HT1080 (cell line): Measurements from ENCODE around the gene PEX10. TPM values are rescaled to one million over a fixed set of nuclear protein-coding genes. Genes with fewer than 3 reads are reported as not detected.

ENCODE experiments used
- DNase-seq: peaks from one replicate; pipeline ENCODE4 v3.0.0-alpha.2; 2015; ENCODE audit warnings: low read depth
- total RNA-seq: library from RNA; depleted of rRNA; stranded (reverse); fragments of >200 nt; shearing (Covaris generic); gene quantifications from 2 replicates; pipeline ENCODE4 v1.2.3, GENCODE V29; 2014; rRNA removed

Gene PEX10
- total RNA-seq, 1 experiment from 2014 or later: 25.6 TPM

DNA sequence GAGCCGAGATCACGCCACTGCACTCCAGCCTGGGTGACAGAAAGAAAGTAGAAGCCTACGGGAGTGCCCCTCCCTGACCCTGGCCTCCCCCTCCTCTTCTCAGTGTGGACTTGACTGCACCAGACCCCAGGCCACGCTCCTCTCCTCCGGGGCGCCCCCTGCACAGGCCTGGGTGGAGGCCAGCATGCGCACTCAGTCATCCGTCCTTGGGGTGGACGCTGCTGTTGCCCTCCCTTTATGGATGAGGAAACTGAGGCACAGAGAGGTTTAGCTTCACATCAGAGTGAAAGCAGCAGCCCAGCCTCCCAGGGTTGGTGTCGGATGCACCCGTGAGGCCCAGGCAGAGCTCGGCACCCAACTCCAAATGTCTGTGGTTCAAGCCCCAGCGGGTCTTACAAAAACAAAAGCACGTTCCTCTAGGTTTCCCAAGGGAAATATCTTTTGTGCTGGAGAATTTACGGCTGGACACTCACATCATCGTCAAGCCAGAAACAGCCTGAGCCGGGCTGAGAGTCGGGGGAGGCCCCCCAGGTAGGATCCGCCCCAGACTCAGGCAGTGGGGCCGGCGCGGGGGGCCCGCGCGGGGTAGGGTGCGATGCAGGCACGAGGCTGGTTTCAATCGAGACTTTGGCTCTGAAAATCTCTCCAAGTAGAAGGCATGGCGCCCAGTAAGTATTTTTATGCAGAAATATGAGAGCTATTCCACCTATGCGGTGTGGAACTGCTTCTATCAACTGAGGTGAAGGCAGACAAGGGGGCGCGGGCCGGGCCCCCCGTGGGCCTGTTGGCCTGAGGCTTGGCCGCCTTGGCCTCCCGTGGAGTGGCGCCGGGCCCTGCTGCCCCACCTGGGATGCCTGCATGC lies 57.6 kb downstream of the PEX10 start:
- no peak for DNase-seq

Other genes with a start within 250 kb of the PEX10 start
- gene FAAP20, start 217.8 kb downstream of the PEX10 start, total RNA-seq: 38.4 and 51.9 TPM in 2 replicates
- 12.7 and 18.0 TPM in 2 replicates for gene SKI, start 184.2 kb downstream of the PEX10 start, total RNA-seq
- gene MORN1, start 21.0 kb downstream of the PEX10 start, total RNA-seq: 5.6 and 9.4 TPM in 2 replicates
- 149 and 174 TPM in 2 replicates for gene RER1, start 20.7 kb downstream of the PEX10 start, total RNA-seq
- 0.10 and 1.8 TPM in 2 replicates for gene PLCH2, start 63.7 kb upstream of the PEX10 start, total RNA-seq
- gene PANK4, start 114.0 kb upstream of the PEX10 start, total RNA-seq: 22.5 and 27.5 TPM in 2 replicates
- not detected in 2 replicates for gene HES5, start 117.7 kb upstream of the PEX10 start, total RNA-seq
- 6.6 and 16.6 TPM in 2 replicates for gene TNFRSF14, start 143.8 kb upstream of the PEX10 start, total RNA-seq
- 17.7 and 21.1 TPM in 2 replicates for gene PRXL2B, start 174.2 kb upstream of the PEX10 start, total RNA-seq
- gene MMEL1, start 220.5 kb upstream of the PEX10 start, total RNA-seq: not detected in 2 replicates